NCI-H146 treated with DMSO at 0.1 percent for 48 hours (cell line): ENCODE results near the gene PSME2.
"Not testable (repeated sequence)": the region's sequence is repeated elsewhere in the genome, so short reads cannot be mapped to it uniquely, and the experiment has no call there.

ENCODE experiments used
- DNase-seq: peaks from one replicate; lab custom pipeline; 2025; ENCODE audit not compliant: unreplicated experiment; lab: John Stamatoyannopoulos, UW

The PSME2 gene

DNA sequence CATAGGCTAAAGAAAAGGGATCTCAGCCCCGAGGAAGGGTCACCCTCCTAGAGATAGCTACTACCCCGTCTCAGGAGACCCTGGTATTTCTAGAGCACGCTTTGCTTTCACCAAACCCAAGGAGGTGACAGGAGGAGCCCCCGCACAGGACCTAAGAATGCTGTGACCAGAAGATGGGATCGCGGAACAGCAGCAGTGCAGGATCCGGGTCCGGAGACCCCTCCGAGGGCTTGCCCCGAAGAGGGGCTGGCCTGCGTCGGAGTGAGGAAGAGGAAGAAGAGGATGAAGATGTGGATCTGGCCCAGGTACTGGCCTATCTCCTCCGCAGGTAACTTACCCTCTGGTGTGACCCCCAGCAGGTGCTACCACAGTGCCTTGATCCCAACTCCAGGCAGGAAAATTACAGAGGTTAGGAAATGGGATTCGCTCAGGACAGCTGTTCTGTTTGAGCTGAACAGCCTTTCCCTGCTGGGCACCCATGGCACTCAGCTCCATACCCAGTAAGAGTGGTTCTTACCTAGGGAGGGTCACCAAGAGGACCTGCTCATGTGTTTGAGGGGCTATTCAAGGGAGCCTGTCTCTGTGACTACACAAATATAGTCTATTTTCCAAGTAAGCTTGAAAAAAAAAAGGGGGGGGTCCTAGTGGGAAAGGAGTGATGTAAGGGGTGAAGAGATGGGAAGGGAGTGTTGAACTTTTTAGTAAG is 30.8 kb downstream of the PSME2 start:
- DNase-seq = no peak

DNA sequence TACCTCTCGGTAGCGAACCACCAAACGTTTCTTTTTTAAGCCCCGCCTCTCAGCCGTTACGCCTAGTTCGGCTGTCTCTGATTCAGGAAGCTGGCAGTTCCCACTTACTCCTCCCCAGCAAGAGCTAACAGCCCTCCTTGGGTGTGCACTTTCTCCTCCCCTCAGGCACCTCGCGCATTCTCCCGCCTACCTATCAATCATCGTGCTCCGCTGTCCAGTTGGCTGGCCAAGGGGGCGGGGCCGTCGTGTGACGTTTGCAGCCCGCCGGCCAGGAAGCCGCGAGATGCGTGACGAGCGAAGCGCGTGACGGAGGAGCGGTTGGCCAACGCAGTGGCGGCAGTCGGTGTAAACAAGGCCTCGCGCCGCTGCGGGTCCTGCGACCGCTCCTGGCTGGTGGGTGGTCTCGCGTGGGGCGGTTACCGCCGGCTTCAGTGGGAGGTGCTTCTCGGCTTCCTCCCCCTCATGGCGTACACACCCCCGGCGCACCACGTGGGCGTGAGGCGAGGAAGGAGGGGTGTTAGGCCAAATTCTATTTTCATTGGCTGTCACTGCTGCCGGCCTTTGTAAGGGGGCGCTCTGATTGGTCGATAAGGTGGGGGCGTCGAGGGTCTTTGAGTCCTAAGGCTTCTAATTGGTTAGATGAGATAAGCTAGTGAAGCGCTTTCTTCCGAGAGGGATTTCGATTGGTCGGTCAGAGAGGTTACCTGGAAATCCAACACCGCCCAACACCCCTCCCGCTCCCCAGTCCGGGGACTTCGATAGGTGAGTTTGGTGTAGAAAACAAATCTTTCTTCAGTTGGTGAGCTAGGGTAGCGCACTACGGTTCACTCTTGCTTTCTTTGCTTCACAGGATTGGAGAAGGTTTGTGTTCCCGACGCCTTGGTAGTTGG is 31.6 kb downstream of the PSME2 start, which contains the start of the genes DCAF11 and NRL:
DCAF11 (plus strand) TSS at position 246 of the 890 bp plus-strand sequence. CDS start 818 bp downstream, outside the sequence.
NRL (minus strand) TSS at position 418 of the 890 bp plus-strand sequence. CDS start 32,101 bp downstream, outside the sequence.
- DNase-seq = peak; percentile 98

DNA sequence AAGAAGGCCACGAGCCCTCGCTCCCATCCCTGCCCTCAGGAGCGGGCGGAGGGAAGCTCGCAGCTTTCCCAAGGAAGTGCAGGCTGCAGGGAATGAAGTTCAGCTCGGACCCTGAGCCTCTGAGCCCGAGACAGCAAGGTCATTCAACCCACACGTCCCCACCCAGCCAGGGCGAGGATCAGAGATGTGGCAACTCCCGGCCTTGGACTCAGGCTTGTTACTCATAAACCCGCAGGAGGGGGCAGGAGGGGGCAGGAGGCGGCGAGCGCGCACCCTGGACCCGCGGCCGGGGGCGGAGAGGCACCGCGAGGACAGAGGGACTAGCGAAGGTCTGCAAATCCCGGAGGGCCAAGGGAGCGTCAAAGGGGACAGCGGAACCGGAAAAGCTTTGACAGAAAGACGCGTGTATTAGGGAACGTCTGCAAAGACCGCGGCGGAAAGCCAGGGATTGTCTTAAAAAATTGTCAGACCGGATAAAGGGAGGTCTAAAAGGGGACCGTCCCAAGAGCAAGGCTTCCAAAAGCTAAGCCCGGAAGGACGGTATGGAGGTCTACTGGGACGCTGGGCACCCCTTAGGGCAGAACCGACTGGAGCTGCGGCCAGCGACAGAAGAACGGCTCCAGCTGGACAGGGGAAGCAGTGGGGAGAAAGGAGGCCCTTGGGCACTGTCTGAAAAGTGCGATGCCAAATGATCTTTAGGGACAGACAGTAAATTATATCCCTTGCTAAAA is 32.4 kb downstream of the PSME2 start:
- DNase-seq = peak; percentile 70

DNA sequence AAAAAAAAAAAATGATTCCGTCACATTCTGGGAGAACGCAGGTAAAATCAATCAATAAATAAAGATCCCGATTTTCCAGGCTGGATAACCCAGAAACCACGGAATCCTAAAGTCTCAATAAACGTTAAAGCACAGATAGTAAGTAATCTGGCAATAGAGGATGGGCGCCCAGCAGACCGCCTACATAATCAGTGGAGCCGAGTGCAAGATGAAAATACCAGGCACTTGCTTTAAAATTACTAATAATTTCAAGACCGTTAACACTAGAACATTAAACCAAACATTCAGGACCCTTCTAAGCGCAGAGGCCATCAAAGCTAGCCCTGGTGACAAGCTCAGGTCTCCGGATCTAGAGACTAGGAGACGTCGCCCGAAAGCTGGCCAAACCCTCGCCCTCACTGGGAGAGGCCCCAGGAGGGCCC is 33.0 kb downstream of the PSME2 start:
- no peak for DNase-seq

DNA sequence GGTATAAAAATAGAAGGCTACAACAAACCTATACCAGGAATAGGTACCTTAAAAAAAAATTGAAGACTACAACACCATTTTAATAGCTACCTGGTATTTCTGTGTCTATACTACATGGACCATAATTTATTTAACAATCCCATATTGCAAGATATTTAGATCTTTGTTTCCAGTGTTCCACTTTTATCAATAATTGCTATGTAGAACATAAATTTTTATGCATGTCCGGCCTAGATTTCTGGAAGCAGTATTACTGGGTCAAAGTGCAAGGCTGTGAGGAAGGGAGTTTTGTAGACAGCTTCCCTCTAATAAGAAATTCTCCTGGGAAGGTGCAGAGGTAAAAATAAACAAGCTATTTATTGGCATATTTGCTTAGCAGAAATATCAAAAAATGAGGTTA is 35.9 kb downstream of the PSME2 start:
- DNase-seq = no peak

DNA sequence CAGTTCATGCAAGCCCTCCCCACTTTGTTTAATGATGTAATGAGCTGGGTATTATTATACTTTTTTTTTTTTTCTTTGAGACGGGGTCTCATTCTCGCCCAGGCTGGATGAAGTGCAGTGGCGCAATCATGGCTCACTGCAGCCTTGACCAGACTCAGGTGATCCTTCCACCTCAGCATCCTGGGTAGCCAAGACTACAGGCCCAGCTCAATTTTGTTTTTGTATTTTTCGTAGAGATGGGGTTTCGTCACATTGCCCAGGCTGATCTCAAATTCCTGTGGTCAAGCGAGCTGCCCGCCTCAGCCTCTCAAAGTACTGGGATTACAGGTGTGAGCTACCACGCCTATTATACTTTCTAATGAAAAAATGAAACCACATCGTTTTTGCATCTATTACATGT is 36.4 kb downstream of the PSME2 start:
- no peak for DNase-seq

DNA sequence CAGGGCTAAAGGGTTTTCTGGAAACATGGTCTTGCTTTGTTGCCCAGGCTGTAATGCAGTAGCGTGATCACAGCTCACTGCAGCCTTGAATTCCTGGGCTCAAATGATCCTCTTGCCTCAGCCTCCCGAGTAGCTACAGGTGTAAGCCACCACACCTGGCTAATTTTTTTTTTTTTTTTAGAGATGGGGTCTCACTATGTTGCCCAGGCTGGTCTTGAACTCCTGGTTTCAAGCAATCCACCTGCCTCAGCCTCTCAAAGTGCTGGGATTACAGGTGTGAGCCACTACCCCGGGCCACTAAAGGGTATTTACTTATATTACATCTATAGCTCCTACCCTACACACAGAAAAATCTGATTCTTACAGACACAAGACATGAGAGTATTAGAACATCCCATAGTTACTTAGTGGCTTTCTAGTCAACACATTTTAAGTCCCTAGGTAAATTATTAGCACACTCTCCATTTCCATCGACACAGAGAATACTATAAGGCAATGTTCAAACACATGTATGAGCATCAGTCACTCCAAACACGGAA is 38.0 kb downstream of the PSME2 start:
- DNase-seq = no peak

DNA sequence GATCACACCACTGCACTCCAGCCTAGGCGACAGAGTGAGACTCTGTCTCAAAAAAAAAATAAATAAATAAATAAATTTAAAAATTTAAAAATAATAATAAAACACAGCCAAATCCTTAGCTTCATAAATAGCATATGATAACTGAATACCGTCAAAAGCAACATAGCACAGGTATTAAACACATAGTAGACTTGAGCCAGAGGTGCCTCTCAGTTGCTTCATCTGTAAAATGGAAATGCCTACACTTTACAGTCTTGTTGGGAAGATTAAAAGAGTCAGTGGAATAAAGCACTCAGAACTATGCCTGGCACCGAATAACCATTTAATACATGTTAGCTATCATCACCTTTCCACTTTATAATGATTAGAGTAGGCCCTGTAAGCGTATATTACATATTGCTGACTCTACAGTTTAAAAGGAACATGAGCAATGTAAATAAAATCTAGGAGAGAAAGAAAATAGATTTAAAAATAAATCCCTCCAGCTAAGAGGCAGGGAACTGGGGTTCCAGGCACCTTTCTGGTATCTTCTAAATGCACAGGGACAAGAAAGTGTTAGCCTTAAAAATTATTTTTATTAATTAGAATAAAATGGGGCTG is 39.6 kb downstream of the PSME2 start:
- no peak for DNase-seq

DNA sequence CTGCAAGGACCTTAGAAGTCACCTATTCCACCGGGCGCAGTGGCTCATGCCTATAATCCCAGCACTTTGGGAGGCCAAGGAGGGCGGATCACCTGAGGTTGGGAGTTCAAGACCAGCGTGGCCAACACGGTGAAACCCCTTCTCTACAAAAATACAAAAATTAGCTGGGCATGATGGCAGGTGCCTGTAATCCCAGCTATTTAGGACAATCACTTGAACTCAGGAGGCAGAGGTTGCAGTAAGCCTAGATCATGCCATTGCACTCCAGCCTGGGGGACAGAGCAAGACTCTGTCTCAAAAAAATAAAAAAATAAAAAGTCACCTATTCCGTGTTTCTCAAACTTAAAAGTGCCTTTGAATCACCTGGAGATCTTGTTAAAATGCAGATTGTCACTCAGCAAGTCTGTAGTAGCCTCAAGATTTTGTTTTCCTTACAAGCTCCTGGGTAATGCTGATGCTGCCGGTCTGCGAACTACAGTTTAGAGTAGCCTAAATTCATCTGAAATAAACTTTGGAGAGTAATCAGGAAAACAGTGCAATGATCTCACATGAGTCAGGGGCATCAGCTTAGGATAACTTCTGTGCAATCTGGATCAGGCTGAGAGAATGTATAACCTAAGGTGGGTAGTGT is 40.7 kb downstream of the PSME2 start:
- DNase-seq = not testable (repeated sequence)

DNA sequence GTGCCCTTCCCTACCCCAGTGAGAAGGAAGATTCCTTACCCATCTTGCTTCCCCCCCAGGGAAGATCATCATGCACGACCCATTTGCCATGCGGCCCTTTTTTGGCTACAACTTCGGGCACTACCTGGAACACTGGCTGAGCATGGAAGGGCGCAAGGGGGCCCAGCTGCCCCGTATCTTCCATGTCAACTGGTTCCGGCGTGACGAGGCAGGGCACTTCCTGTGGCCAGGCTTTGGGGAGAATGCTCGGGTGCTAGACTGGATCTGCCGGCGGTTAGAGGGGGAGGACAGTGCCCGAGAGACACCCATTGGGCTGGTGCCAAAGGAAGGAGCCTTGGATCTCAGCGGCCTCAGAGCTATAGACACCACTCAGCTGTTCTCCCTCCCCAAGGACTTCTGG is 43.0 kb downstream of the PSME2 start:
- no peak for DNase-seq

DNA sequence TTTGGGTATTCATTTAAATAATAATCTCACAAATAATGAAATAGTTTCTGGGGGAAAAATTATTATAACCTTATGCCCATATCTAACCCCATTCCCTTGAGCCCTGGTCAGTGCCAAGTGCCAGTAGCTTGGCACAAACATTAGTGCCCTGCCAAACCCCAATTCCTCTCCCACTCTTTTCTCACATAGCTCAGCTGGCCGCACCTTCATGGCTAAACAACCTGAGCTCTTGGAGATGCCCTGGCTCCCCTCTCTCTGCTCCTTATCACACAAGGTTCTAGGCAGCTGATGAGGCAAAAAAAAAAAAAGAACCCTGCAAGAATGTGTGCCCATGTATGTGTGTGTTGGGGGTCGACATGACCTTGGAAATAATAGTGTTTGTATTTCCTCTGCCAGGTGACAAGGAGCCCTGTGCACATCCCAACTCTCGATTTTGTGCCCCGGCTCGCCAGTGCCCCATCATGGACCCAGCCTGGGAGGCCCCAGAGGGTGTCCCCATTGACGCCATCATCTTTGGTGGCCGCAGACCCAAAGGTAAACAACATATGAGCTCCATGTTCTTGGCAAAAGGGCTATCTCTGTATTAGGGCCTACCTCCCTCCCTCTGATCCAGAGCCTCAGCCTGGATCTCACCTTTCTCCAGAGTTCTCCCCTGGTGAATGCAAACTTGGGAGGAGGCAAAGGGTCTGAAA is 43.9 kb downstream of the PSME2 start:
- no peak for DNase-seq

DNA sequence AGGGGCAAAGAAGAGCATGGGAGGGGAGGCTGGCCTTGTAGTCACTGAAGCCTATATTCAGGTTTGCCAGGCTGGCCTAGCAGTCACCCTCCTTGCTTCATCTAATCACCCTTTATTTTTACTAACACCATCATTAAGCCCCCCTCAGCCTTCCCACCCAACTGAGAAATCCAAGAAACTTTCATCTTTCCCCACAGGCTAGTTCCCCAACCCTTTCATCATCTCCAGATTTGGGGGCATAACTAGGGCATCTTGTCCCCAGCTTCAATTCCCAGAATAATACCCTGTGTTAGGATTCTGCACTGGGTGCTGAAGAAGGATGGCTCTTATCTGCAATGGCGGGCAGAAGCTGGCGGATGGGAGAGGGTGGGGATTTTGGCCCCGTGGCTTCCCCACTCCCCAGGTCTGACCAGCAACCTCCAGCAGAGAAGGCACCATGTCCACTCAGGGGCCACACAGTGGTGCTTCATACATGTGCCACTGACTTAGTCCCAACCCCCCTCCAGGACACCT is 45.4 kb downstream of the PSME2 start:
- DNase-seq = no peak

DNA sequence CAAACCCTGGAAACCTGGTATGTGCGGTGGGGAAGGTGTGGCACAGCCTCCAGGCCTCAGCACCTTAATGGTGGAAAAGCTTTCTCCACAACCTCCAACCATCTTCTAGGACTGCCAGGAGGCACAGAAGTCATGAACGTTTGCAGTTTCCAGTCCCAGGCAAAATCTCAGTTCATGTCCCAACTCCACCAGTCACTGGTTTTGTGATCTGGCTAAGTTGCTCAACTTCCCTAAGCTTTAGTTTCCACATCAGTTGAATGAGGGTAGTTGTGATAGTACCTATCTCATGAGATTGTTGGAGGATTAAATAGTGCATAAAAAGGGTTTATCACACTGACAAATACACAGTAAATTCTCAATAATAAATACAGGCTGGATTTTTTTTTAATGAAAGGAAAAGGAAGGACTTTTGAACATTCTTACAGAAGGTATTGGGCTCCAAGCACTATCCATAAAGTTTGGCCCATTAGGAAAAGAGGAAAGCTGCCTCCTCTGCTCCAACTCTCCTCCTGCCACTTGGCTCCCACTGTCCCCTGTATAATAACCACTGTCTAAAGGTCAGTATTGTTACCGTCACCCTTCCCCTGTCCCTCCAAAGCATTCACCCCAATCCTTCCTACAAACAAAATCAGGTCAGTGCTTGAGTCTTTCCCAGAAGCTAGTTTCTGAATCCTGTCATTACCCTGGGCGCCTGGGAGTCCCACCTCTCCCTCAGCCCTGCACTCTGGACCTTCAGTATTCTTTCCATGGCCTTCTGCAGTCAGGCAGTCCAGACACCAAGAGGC is 46.0 kb downstream of the PSME2 start:
- DNase-seq = no peak

DNA sequence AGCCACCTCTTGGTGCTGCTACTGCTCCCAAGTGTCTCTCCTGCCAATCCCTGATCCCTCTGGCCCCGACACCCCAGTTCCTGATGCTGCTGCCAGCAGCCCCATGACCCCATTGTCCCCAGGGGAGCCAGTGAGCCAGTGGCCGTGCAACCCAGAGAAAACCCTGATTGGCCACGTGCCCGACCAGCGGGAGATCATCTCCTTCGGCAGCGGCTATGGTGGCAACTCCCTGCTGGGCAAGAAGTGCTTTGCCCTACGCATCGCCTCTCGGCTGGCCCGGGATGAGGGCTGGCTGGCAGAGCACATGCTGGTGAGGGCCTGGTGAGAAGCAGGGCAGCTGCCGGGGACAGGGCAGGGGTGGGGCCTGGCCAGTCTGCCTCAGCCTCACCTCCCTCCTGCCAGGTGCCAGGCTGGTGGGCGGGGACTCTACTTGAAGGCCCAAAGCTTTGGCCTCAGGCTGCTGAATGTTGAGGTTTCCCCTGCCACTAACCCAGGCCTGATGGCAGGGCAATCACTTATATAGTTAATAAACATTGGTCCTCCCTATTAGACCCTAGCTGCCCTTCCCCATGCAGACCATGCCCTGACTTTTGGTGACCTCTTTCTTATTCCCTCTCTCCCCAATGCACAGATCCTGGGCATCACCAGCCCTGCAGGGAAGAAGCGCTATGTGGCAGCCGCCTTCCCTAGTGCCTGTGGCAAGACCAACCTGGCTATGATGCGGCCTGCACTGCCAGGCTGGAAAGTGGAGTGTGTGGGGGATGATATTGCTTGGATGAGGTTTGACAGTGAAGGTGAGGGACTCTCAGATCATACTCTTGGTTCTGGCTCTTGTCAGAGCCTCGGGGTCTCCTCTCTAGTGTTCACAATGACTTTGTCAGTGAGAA is 47.2 kb downstream of the PSME2 start:
- no peak for DNase-seq

DNA sequence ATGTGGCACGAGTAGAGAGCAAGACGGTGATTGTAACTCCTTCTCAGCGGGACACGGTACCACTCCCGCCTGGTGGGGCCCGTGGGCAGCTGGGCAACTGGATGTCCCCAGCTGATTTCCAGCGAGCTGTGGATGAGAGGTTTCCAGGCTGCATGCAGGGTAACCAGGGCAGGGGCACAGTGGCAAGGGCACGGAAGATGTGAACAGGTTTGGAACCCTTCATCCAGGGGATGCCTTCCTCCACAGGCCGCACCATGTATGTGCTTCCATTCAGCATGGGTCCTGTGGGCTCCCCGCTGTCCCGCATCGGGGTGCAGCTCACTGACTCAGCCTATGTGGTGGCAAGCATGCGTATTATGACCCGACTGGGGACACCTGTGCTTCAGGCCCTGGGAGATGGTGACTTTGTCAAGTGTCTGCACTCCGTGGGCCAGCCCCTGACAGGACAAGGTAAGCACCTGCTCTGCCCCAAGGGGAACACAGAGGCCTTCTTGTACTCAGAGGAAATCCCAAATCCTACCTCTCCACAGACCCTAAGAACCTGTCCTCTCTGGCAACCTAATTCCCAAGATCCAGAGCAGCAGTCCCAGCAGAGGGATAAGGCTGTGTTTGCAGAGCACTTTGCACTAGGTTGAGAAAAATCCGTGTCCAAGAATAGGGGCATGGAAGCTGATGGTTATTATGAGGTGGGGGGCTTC is 48.0 kb downstream of the PSME2 start:
- DNase-seq = no peak

DNA sequence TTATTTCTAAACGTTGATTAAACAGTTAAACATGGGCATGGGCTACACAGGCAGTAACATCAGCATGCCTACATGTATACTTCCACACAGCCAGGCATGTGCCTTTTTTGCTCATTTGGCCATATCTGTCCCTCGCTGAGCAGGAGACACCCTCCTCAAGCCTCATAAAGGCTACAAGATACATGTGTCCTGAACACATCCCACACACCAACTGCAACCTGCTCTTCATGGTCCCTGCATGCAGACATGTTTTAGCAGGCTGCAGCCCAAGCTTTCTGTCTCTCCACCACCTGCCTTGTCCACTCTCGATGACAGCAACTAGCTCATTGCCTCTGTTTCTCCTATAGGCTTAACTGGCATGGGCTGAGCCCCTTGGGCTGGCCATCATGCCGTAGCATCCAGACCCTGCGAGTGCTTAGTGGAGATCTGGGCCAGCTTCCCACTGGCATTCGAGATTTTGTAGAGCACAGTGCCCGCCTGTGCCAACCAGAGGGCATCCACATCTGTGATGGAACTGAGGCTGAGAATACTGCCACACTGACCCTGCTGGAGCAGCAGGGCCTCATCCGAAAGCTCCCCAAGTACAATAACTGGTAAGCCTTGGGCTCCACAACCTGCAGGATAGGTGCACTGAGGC is 49.7 kb downstream of the PSME2 start:
- DNase-seq = no peak
